WTC11 (cell line): Measurements from ENCODE around the gene NAALADL2. TPM values are rescaled to one million over a fixed set of nuclear protein-coding genes. Genes with fewer than 3 reads are reported as not detected.
A peak's percentile ranks its signal among the peaks of the same experiment; 100 is the strongest.

ENCODE experiments used
- ATAC-seq: fragments of 200-7000 bp; cut with Tn5 transposase; 2 replicates; pipeline ENCODE4 v1.10.0; 2021; ENCODE audit warnings: mild to moderate bottlenecking, moderate library complexity
- CTCF ChIA-PET: fragments of 300-600 bp; sonication (Branson Sonifier 250); formaldehyde crosslinking; loops from one replicate; lab custom pipeline; 2021; ENCODE audit warnings: antibody characterized with exemption; lab: Charles Lee
- POLR2A ChIA-PET: fragments of 350-600 bp; sonication (Branson Sonifier 250); formaldehyde crosslinking; loops from one replicate; lab custom pipeline; 2021; ENCODE audit warnings: antibody characterized with exemption; lab: Charles Lee
- DNase-seq: peaks from one replicate; pipeline ENCODE4 v3.0.0; 2021; ENCODE audit warnings: low spot score
- H3K27ac Mint-ChIP-seq: 2 replicates; pipeline ENCODE4 v1.8.0; 2021; ENCODE audit warnings: mixed read lengths
- H3K27me3 Mint-ChIP-seq: 2 replicates; pipeline ENCODE4 v1.8.0; 2021; ENCODE audit warnings: low read depth, mild to moderate bottlenecking, moderate library complexity, mixed read lengths
- H3K36me3 Mint-ChIP-seq: 2 replicates; pipeline ENCODE4 v1.8.0; 2021; ENCODE audit warnings: mixed read lengths
- H3K4me1 Mint-ChIP-seq: 2 replicates; pipeline ENCODE4 v1.8.0; 2022; ENCODE audit warnings: mixed read lengths
- H3K4me3 Mint-ChIP-seq: 2 replicates; pipeline ENCODE4 v1.8.0; 2021; ENCODE audit warnings: mild to moderate bottlenecking, moderate library complexity, mixed read lengths
- H3K9me3 Mint-ChIP-seq: 2 replicates; pipeline ENCODE4 v1.8.0; 2021; ENCODE audit warnings: mixed read lengths
- AFF4 ChIP-seq: sonication (generic); formaldehyde crosslinking; IDR thresholded peaks from 2 replicates; pipeline ENCODE4 v1.8.1; 2023; ENCODE audit warnings: mild to moderate bottlenecking, missing genetic modification reagents, borderline replicate concordance
- AR ChIP-seq: fragments of 250-450 bp; sonication (Bioruptor Pico); IDR thresholded peaks from 2 replicates; pipeline ENCODE4 v1.9.0; 2021; ENCODE audit warnings: mild to moderate bottlenecking
- ATF3 ChIP-seq: sonication (generic); formaldehyde crosslinking; conservative IDR thresholded peaks from 2 replicates; pipeline ENCODE4 v1.8.1; 2022; ENCODE audit warnings: mild to moderate bottlenecking, missing genetic modification reagents
- E2F1 ChIP-seq: sonication (generic); formaldehyde crosslinking; IDR thresholded peaks from 2 replicates; pipeline ENCODE4 v1.8.0; 2022; ENCODE audit warnings: mild to moderate bottlenecking, missing genetic modification reagents
- FOXP1 ChIP-seq: sonication (generic); formaldehyde crosslinking; IDR thresholded peaks from 2 replicates; pipeline ENCODE4 v1.8.0; 2022; ENCODE audit warnings: missing genetic modification reagents, mild to moderate bottlenecking, moderate library complexity, borderline replicate concordance
- GTF2I ChIP-seq: fragments of 250-450 bp; sonication (Bioruptor Pico); conservative IDR thresholded peaks from 2 replicates; pipeline ENCODE4 v1.4.0; 2021; ENCODE audit warnings: mild to moderate bottlenecking
- HMGA2 ChIP-seq: fragments of 250-450 bp; sonication (Bioruptor Pico); IDR thresholded peaks from 2 replicates; pipeline ENCODE4 v1.4.0; 2021; ENCODE audit warnings: mild to moderate bottlenecking, moderate library complexity
- JUN ChIP-seq: sonication (generic); formaldehyde crosslinking; IDR thresholded peaks from 2 replicates; pipeline ENCODE4 v1.8.0; 2023; ENCODE audit warnings: mild to moderate bottlenecking, missing genetic modification reagents
- MAX ChIP-seq: sonication (generic); formaldehyde crosslinking; IDR thresholded peaks from 2 replicates; pipeline ENCODE4 v1.8.0; 2022; ENCODE audit warnings: mild to moderate bottlenecking, missing genetic modification reagents
- MYBL2 ChIP-seq: sonication (generic); formaldehyde crosslinking; IDR thresholded peaks from 2 replicates; pipeline ENCODE4 v1.8.1; 2023; ENCODE audit warnings: mild to moderate bottlenecking, moderate library complexity, missing genetic modification reagents
- PRDM15 ChIP-seq: sonication (generic); formaldehyde crosslinking; IDR thresholded peaks from 2 replicates; pipeline ENCODE4 v1.8.0; 2022; ENCODE audit warnings: missing genetic modification reagents
- PREB ChIP-seq: sonication (generic); formaldehyde crosslinking; IDR thresholded peaks from 2 replicates; pipeline ENCODE4 v1.8.1; 2022; ENCODE audit warnings: mild to moderate bottlenecking, missing genetic modification reagents, moderate library complexity, borderline replicate concordance
- PRRX2 ChIP-seq: fragments of 250-450 bp; sonication (Bioruptor Pico); IDR thresholded peaks from 2 replicates; pipeline ENCODE4 v1.8.0; 2021; ENCODE audit warnings: mild to moderate bottlenecking
- RORB ChIP-seq: fragments of 250-450 bp; sonication (Bioruptor Pico); IDR thresholded peaks from 2 replicates; pipeline ENCODE4 v1.9.0; 2021; ENCODE audit warnings: mild to moderate bottlenecking
- TEAD4 ChIP-seq: sonication (generic); formaldehyde crosslinking; IDR thresholded peaks from 2 replicates; pipeline ENCODE4 v1.8.0; 2022; ENCODE audit warnings: mild to moderate bottlenecking, missing genetic modification reagents
- ZBTB43 ChIP-seq: sonication (generic); formaldehyde crosslinking; IDR thresholded peaks from 2 replicates; pipeline ENCODE4 v1.8.1; 2023; ENCODE audit warnings: mild to moderate bottlenecking, missing genetic modification reagents
- ZNF263 ChIP-seq: sonication (generic); formaldehyde crosslinking; IDR thresholded peaks from 2 replicates; pipeline ENCODE4 v1.8.1; 2022; ENCODE audit warnings: low read depth, mild to moderate bottlenecking, moderate library complexity, missing genetic modification reagents
- ZNF317 ChIP-seq: sonication (generic); formaldehyde crosslinking; IDR thresholded peaks from 2 replicates; pipeline ENCODE4 v1.8.1; 2023; ENCODE audit warnings: low read depth, mild to moderate bottlenecking, moderate library complexity, missing genetic modification reagents, borderline replicate concordance
- total RNA-seq: library from RNA; stranded (reverse); gene quantifications from 3 replicates; pipeline ENCODE4 v1.2.3, GENCODE V29; 2021

The NAALADL2 gene
- total RNA-seq, 1 experiment from 2014 or later = 1.2 TPM

GRCh38 chr3:174959556-174960065 is 100.5 kb downstream of the NAALADL2 start (continued):
- TF ChIP-seq MAX (CRISPR knock-in tag) = no peak
- no peak for TF ChIP-seq ATF3 (CRISPR knock-in tag)
- no peak for TF ChIP-seq PRRX2 (CRISPR knock-in tag)
- no peak for TF ChIP-seq ZNF263 (CRISPR knock-in tag)
- no peak for TF ChIP-seq MYBL2 (CRISPR knock-in tag)

GRCh38 chr3:174960898-174961297 is 101.8 kb downstream of the NAALADL2 start:
- no peaks in the 10 kb centered on the region for H3K36me3 Mint-ChIP-seq
- DNase-seq (no peak), ATAC-seq (no peak)
- no peak overlapping the region for H3K4me3 Mint-ChIP-seq
- H3K27me3 Mint-ChIP-seq = no peaks in the 10 kb centered on the region
- POLR2A ChIA-PET = no interaction called here
- H3K27ac Mint-ChIP-seq = no peak overlapping the region
- TF ChIP-seq FOXP1 (CRISPR knock-in tag) = no peak
- peak; percentile 94; the same call in 1 of the 2 replicates for TF ChIP-seq HMGA2 (CRISPR knock-in tag)
- no peaks in the 10 kb centered on the region for H3K4me1 Mint-ChIP-seq
- no peaks in the 10 kb centered on the region for H3K9me3 Mint-ChIP-seq
- CTCF ChIA-PET = no interaction called here

- Mint-ChIP-seq H3K27me3 (no peaks in the 10 kb centered on the region), H3K9me3 (0 out of 2 replicates have a peak, but pooled peaks cover 3% of the 10 kb centered on the region), H3K4me1 (no peaks in the 10 kb centered on the region), H3K27ac (no peak overlapping the region), H3K36me3 (no peaks in the 10 kb centered on the region), H3K4me3 (no peak overlapping the region)
- POLR2A ChIA-PET = interaction anchor here (0.6 kb wide), 1 partner anchor 1643 kb away, joined by 3 read pairs; no protein-coding TSS in a partner anchor
- ATAC-seq = no peak
- DNase-seq = no peak
- CTCF ChIA-PET = no interaction called here
- TF ChIP-seq GTF2I (CRISPR knock-in tag) (no peak), AFF4 (CRISPR knock-in tag) (no peak), ZBTB43 (no peak), AR (no peak), E2F1 (CRISPR knock-in tag) (no peak), PRDM15 (no peak), PREB (CRISPR knock-in tag) (no peak), RORB (CRISPR knock-in tag) (no peak), MAX (CRISPR knock-in tag) (no peak), TEAD4 (CRISPR knock-in tag) (no peak), ZNF317 (CRISPR knock-in tag) (no peak), JUN (CRISPR knock-in tag) (no peak)
These were observed 114.3 kb downstream of the NAALADL2 start for GRCh38 chr3:174973465-174973864.
